Loucy (cell line): Measurements from ENCODE around the gene FAM193A.

ENCODE experiments used
- CTCF ChIP-seq: fragments of 200-600 bp; sonication (generic); conservative IDR thresholded peaks from 2 replicates; pipeline ENCODE4 v1.5.1; 2014; ENCODE audit warnings: mild to moderate bottlenecking, antibody characterized with exemption, low read length
- EZH2phosphoT487 ChIP-seq: fragments of 200-600 bp; IDR thresholded peaks from 2 replicates; pipeline ENCODE4 v1.6.1; 2018; ENCODE audit warnings: antibody characterized with exemption, mild to moderate bottlenecking, moderate library complexity, borderline replicate concordance

GRCh38 chr4:2761035-2761923, 224.8 kb downstream of the FAM193A start:
- no peak for TF ChIP-seq EZH2phosphoT487
- TF ChIP-seq CTCF = no peak
